ENCODE data around the gene GALNS. TPM values are rescaled to one million over a fixed set of nuclear protein-coding genes. Genes with fewer than 3 reads are reported as not detected.

The GALNS gene
- total RNA-seq, 1 experiment from 2014 or later, result 29.5 TPM

- H3K27me3 Mint-ChIP-seq (ENCODE audit: low read depth), result no peaks in the 10 kb centered on the region
- CTCF ChIA-PET, result interaction anchor here (1.2 to 5.7 kb wide), 3 partner anchors 22 to 69 kb away, joined by 3 to 34 read pairs (median 3); no protein-coding TSS in a partner anchor
- H3K36me3 Mint-ChIP-seq, result peaks cover 39% of the 10 kb centered on the region
- POLR2A ChIA-PET, result no interaction called here
- no peak for ATAC-seq
- no peak for DNase-seq (ENCODE audit: low spot score)
- H3K27ac Mint-ChIP-seq, result no peak overlapping the region
- peaks cover 10% of the 10 kb centered on the region for H3K4me1 Mint-ChIP-seq
- TF ChIP-seq EMX1 (CRISPR knock-in tag; IDR thresholded peaks at IDR 0.05) (no peak), ZNF396 (CRISPR knock-in tag; IDR thresholded peaks at IDR 0.05; ENCODE audit: borderline replicate concordance) (no peak), CBFB (CRISPR knock-in tag; IDR thresholded peaks at IDR 0.05; ENCODE audit: low read depth) (no peak), IRF2 (CRISPR knock-in tag; IDR thresholded peaks at IDR 0.05; ENCODE audit: borderline replicate concordance, low read depth) (no peak), RORB (CRISPR knock-in tag; IDR thresholded peaks at IDR 0.05) (no peak), ZBTB43 (CRISPR knock-in tag; IDR thresholded peaks at IDR 0.05) (no peak), ETV6 (CRISPR knock-in tag; IDR thresholded peaks at IDR 0.05) (no peak), SMAD3 (CRISPR knock-in tag; IDR thresholded peaks at IDR 0.05; ENCODE audit: borderline replicate concordance) (no peak), PRRX2 (CRISPR knock-in tag; IDR thresholded peaks at IDR 0.05) (no peak)
- H3K9me3 Mint-ChIP-seq, result no peaks in the 10 kb centered on the region
- peak overlapping the region; percentile 10; the same call in 1 of the 2 replicates for H3K4me3 Mint-ChIP-seq
Observed at GRCh38 chr16:88805887-88806393, 50.8 kb downstream of the GALNS start.

- Mint-ChIP-seq H3K4me1 (peaks cover 3% of the 10 kb centered on the region), H3K36me3 (peaks cover 39% of the 10 kb centered on the region), H3K4me3 (peak overlapping the region; percentile 33), H3K27me3 (ENCODE audit: low read depth) (no peaks in the 10 kb centered on the region), H3K9me3 (no peaks in the 10 kb centered on the region), H3K27ac (no peak overlapping the region; the same call in 1 of the 2 replicates)
- CTCF ChIA-PET, result interaction anchor here (1.2 to 5.7 kb wide), 2 partner anchors 21 to 68 kb away, joined by 3 to 34 read pairs; no protein-coding TSS in a partner anchor
- TF ChIP-seq GABPB1 (CRISPR knock-in tag; IDR thresholded peaks at IDR 0.05), result no peak
- TF ChIP-seq, protein P1, sequence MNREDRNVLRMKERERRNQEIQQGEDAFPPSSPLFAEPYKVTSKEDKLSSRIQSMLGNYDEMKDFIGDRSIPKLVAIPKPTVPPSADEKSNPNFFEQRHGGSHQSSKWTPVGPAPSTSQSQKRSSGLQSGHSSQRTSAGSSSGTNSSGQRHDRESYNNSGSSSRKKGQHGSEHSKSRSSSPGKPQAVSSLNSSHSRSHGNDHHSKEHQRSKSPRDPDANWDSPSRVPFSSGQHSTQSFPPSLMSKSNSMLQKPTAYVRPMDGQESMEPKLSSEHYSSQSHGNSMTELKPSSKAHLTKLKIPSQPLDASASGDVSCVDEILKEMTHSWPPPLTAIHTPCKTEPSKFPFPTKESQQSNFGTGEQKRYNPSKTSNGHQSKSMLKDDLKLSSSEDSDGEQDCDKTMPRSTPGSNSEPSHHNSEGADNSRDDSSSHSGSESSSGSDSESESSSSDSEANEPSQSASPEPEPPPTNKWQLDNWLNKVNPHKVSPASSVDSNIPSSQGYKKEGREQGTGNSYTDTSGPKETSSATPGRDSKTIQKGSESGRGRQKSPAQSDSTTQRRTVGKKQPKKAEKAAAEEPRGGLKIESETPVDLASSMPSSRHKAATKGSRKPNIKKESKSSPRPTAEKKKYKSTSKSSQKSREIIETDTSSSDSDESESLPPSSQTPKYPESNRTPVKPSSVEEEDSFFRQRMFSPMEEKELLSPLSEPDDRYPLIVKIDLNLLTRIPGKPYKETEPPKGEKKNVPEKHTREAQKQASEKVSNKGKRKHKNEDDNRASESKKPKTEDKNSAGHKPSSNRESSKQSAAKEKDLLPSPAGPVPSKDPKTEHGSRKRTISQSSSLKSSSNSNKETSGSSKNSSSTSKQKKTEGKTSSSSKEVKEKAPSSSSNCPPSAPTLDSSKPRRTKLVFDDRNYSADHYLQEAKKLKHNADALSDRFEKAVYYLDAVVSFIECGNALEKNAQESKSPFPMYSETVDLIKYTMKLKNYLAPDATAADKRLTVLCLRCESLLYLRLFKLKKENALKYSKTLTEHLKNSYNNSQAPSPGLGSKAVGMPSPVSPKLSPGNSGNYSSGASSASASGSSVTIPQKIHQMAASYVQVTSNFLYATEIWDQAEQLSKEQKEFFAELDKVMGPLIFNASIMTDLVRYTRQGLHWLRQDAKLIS (CRISPR knock-in tag; IDR thresholded peaks at IDR 0.05; ENCODE audit: borderline replicate concordance), result no peak
- no peak for DNase-seq (ENCODE audit: low spot score)
- no peak for ATAC-seq
- POLR2A ChIA-PET, result no interaction called here
Observed at GRCh38 chr16:88805340-88805715, 51.4 kb downstream of the GALNS start.

DNA sequence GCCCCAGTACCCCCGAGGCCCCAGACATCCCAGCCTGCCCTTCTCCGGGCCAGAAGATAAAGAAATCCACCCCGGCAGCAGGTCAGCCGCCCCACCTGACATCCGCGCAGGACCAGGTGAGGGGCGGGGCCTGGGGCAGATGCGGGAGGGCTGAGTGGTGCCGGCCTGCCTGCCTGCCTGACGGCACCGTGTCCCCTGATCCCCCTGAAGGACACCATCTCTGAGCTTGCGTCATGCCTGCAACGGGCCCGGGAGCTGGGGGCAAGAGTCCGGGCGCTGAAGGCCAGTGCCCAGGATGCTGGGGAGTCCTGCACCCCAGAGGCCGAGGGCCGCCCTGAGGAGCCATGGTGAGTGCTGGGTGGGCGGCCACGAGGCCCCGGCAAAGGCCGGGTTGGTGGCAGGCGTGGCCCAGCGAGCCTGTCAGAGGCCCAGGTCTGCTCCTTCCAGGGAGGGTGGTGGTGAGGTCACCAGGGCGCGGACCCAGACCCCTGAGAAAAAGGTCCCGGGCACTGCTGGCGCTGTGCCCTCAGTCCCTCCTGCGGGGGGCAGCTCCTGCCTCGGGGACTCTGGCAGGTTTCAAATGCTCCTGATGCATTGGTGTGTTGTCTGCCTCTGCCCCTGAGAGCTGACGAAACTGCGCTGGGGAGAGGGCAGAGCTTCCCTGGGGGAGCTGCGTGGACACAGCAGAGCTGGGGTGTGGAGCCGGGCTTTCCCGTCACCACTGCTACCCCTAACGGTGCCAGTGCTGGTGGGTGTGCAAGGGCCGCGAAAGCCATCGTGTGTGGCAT is 52.0 kb downstream of the GALNS start:
- DNase-seq (ENCODE audit: low spot score) (peak; percentile 60), ATAC-seq (peak; percentile 25)
- Mint-ChIP-seq H3K9me3 (no peaks in the 10 kb centered on the region), H3K4me1 (no peaks in the 10 kb centered on the region), H3K36me3 (peaks cover 35% of the 10 kb centered on the region), H3K4me3 (peak overlapping the region; percentile 70), H3K27ac (no peak overlapping the region), H3K27me3 (ENCODE audit: low read depth) (no peaks in the 10 kb centered on the region)
- ChIA-PET CTCF (interaction anchor here (2.5 to 5.7 kb wide), 2 partner anchors 67 kb away, joined by 20 to 34 read pairs; no protein-coding TSS in a partner anchor), POLR2A (no interaction called here)
- no peak for TF ChIP-seq IRF2 (CRISPR knock-in tag; IDR thresholded peaks at IDR 0.05; ENCODE audit: borderline replicate concordance, low read depth)
- 0 out of 2 replicates have a peak, but pooled peaks have one; percentile 32 for TF ChIP-seq FOXP1 (CRISPR knock-in tag; IDR thresholded peaks at IDR 0.05; ENCODE audit: borderline replicate concordance)
- peak; percentile 96 for TF ChIP-seq GABPB1 (CRISPR knock-in tag; IDR thresholded peaks at IDR 0.05)
- 0 out of 2 replicates have a peak, but pooled peaks have one; percentile 24 for TF ChIP-seq ESRRA (CRISPR knock-in tag; IDR thresholded peaks at IDR 0.05; ENCODE audit: borderline replicate concordance)
- TF ChIP-seq KAT7 (CRISPR knock-in tag; IDR thresholded peaks at IDR 0.05; ENCODE audit: borderline replicate concordance), result no peak
